ENCODE measurements around the gene SPOCK1.
"Not testable (repeated sequence)": the region's sequence is repeated elsewhere in the genome, so short reads cannot be mapped to it uniquely, and the experiment has no call there.

The SPOCK1 gene

GRCh38 chr5:137498736-137499505, at the start of gene SPOCK1:
Gene SPOCK1 (minus strand): TSS chr5:137499326.
- peak; percentile 73 for DNase-seq (ENCODE audit: low read depth)
- TF ChIP-seq POLR2A (IDR thresholded peaks at IDR 0.05; ENCODE audit: extremely low read depth, insufficient read length), result no peak
- no peak; the same call in 1 of the 2 replicates for TF ChIP-seq MYC (IDR thresholded peaks at IDR 0.05; ENCODE audit: low read depth, low read length)
- peak; percentile 27 for TF ChIP-seq CTCF (IDR thresholded peaks at IDR 0.05; ENCODE audit: low read depth, low read length)
- TF ChIP-seq MAX (IDR thresholded peaks at IDR 0.05; ENCODE audit: low read depth, low read length), result 0 out of 2 replicates have a peak, but pooled peaks have one; percentile 10
- H3K4me3 ChIP-seq (ENCODE audit: low read depth, low read length), result no peak within 1 kb of the TSS

- H3K4me3 ChIP-seq (ENCODE audit: low read depth, low read length), result no peak overlapping the region
- TF ChIP-seq MAX (IDR thresholded peaks at IDR 0.05; ENCODE audit: low read depth, low read length), result no peak
- no peak for TF ChIP-seq CTCF (IDR thresholded peaks at IDR 0.05; ENCODE audit: low read depth, low read length)
- TF ChIP-seq MYC (IDR thresholded peaks at IDR 0.05; ENCODE audit: low read depth, low read length), result no peak
- no peak for TF ChIP-seq POLR2A (IDR thresholded peaks at IDR 0.05; ENCODE audit: extremely low read depth, insufficient read length)
- DNase-seq (ENCODE audit: low read depth), result no peak
These were observed 46.8 kb upstream of the SPOCK1 start for GRCh38 chr5:137545956-137546355.

GRCh38 chr5:137535449-137535848, 36.3 kb upstream of the SPOCK1 start:
- H3K4me3 ChIP-seq (ENCODE audit: low read depth, low read length); DNase-seq (ENCODE audit: low read depth): not testable (repeated sequence)

GRCh38 chr5:137533963-137534362, 34.8 kb upstream of the SPOCK1 start:
- no peak overlapping the region for H3K4me3 ChIP-seq (ENCODE audit: low read depth, low read length)
- DNase-seq (ENCODE audit: low read depth), result no peak
- TF ChIP-seq MYC (IDR thresholded peaks at IDR 0.05; ENCODE audit: low read depth, low read length) (no peak), POLR2A (IDR thresholded peaks at IDR 0.05; ENCODE audit: extremely low read depth, insufficient read length) (no peak), MAX (IDR thresholded peaks at IDR 0.05; ENCODE audit: low read depth, low read length) (no peak), CTCF (IDR thresholded peaks at IDR 0.05; ENCODE audit: low read depth, low read length) (no peak)

- no peak overlapping the region for H3K4me3 ChIP-seq (ENCODE audit: low read depth, low read length)
- TF ChIP-seq MYC (IDR thresholded peaks at IDR 0.05; ENCODE audit: low read depth, low read length) (no peak), CTCF (IDR thresholded peaks at IDR 0.05; ENCODE audit: low read depth, low read length) (no peak), MAX (IDR thresholded peaks at IDR 0.05; ENCODE audit: low read depth, low read length) (no peak)
- DNase-seq (ENCODE audit: low read depth), result no peak
These were observed 32.1 kb upstream of the SPOCK1 start for GRCh38 chr5:137531266-137531665.

- H3K4me3 ChIP-seq (ENCODE audit: low read depth, low read length), result no peak overlapping the region
- DNase-seq (ENCODE audit: low read depth), result no peak
- no peak for TF ChIP-seq MYC (IDR thresholded peaks at IDR 0.05; ENCODE audit: low read depth, low read length)
- no peak for TF ChIP-seq POLR2A (IDR thresholded peaks at IDR 0.05; ENCODE audit: extremely low read depth, insufficient read length)
- TF ChIP-seq MAX (IDR thresholded peaks at IDR 0.05; ENCODE audit: low read depth, low read length), result no peak
- TF ChIP-seq CTCF (IDR thresholded peaks at IDR 0.05; ENCODE audit: low read depth, low read length), result no peak
These were observed 22.1 kb upstream of the SPOCK1 start for GRCh38 chr5:137521246-137521645.
